Measurements from ENCODE around the gene ARHGAP15.

- TF ChIP-seq CTCF (IDR thresholded peaks at IDR 0.05) (no peak), POLR2A (IDR thresholded peaks at IDR 0.05) (no peak)
These were observed 62.9 kb downstream of the ARHGAP15 start for GRCh38 chr2:143192106-143192505.
